Spleen (tissue), 11 donors: ENCODE data around the gene ABAT. TPM values are rescaled to one million over a fixed set of nuclear protein-coding genes. Genes with fewer than 3 reads are reported as not detected.

Source experiments
- DNase-seq: peaks from one replicate; pipeline ENCODE4 v3.0.0-alpha.2; 2020
- H3K27ac ChIP-seq, 8 donors: fragments of 200-600 bp; sonication (generic) in 7 of 8; 1 replicate in 4 of 8; 2 replicates in 4 of 8; pipeline versions ENCODE4 v1.5.0 to v1.8.0; 2016 to 2021; ENCODE audit warnings: inconsistent platforms in 4 of 8, mild to moderate bottlenecking in 4 of 8, moderate library complexity in 1 of 8
- H3K27me3 ChIP-seq, 7 donors: fragments of 200-600 bp; sonication (generic) in 6 of 7; replicated peaks in 1 of 7; 1 replicate in 4 of 7; 2 replicates in 3 of 7; pipeline versions ENCODE4 v1.5.0 to v1.8.0; 2016 to 2021; ENCODE audit warnings: inconsistent platforms in 3 of 7, mild to moderate bottlenecking in 1 of 7
- H3K36me3 ChIP-seq, 6 donors: fragments of 200-600 bp; sonication (generic) in 5 of 6; 1 replicate in 4 of 6; 2 replicates in 2 of 6; pipeline versions ENCODE4 v1.5.0 to v1.8.0; 2016 to 2021; ENCODE audit warnings: inconsistent platforms in 2 of 6
- H3K4me1 ChIP-seq, 6 donors: fragments of 200-600 bp; sonication (generic) in 5 of 6; 1 replicate in 3 of 6; 2 replicates in 3 of 6; pipeline versions ENCODE4 v1.5.0 to v1.8.0; 2016 to 2021; ENCODE audit warnings: inconsistent platforms in 3 of 6
- H3K4me3 ChIP-seq, 8 donors: fragments of 200-600 bp; sonication (generic) in 7 of 8; 1 replicate in 4 of 8; 2 replicates in 4 of 8; pipeline versions ENCODE4 v1.5.0 to v1.8.0; 2016 to 2021; ENCODE audit warnings: inconsistent platforms in 4 of 8, mild to moderate bottlenecking in 4 of 8, moderate library complexity in 2 of 8
- H3K9me3 ChIP-seq, 8 donors: fragments of 200-600 bp; sonication (generic) in 7 of 8; 1 replicate in 4 of 8; 2 replicates in 4 of 8; pipeline versions ENCODE4 v1.5.0 to v1.8.0; 2016 to 2021; ENCODE audit warnings: inconsistent platforms in 4 of 8
- CTCF ChIP-seq, 11 experiments: fragments of 200-600 bp in 7 of 11; fragments of 450-650 bp in 4 of 11; sonication (generic) in 4 of 11; IDR thresholded peaks in 8 of 11; conservative IDR thresholded peaks in 3 of 11; 1 replicate in 7 of 11; 2 replicates in 4 of 11; pipeline versions ENCODE4 v1.4.0 to v1.8.0; 2016 to 2021; ENCODE audit warnings: antibody characterized with exemption in 11 of 11, inconsistent platforms in 4 of 11, mild to moderate bottlenecking in 1 of 11
- POLR2A ChIP-seq, 3 donors: fragments of 450-650 bp; IDR thresholded peaks; one replicate each; pipeline ENCODE4 v1.5.1; 2017; ENCODE audit warnings: antibody characterized with exemption in 3 of 3, mild to moderate bottlenecking in 1 of 3
- POLR2AphosphoS5 ChIP-seq, 3 donors: sonication (generic); formaldehyde crosslinking; IDR thresholded peaks; one replicate each; pipeline ENCODE4 v1.5.1; 2017; ENCODE audit warnings: antibody characterized with exemption in 3 of 3
- WGBS, 5 donors: extraction: QIAGEN DNeasy Blood & Tissue Kit in 3 of 5; methylation state at CpG; one replicate each; pipeline versions ENCODE4 v1.1.5 to v1.1.7; 2013 to 2018; 5-methylcytosine and 5-hydroxymethylcytosine counted together
- intact Hi-C: fragments of 100-400 bp; cut with DNase I; formaldehyde crosslinking; loops from one replicate; pipeline ENCODE4 v1.15.0; 2023; ENCODE audit warnings: low total_unique reads
- polyA plus RNA-seq, 3 donors: library from polyadenylated mRNA; stranded (reverse); fragments of 200-250 nt; gene quantifications; one replicate each; pipeline ENCODE4 v1.2.1, GENCODE V29; 2013
- total RNA-seq, 7 donors: library from RNA; depleted of rRNA in 3 of 7; stranded (reverse); fragments of >200 nt in 3 of 7; fragmentation: NEBNext Ultra II Directional in 4 of 7; extraction: Animal tissue kit (Norgen Biotek cat#: 25700) in 4 of 7; gene quantifications; one replicate each; pipeline versions ENCODE4 v1.1.0 to v1.2.1, GENCODE V29; 2016 to 2021
- donor health status: healthy with polysubstance abuse.
- donor health status: DM: no; HTN: no; CAD: no; lungs with moderate emphysema.
- donor health status: DM: no; HTN: no; CAD: no.
- donor health status: Bipolar disorder and iron deficiency.
- donor health status: healthy.
- donor health status: DM: no; HTN: no; CAD: no.
- donor health status: DM: yes; HTN: yes; CAD: no.

ABAT gene
- total and polyA plus RNA-seq, 10 donors, result 3.9 to 13.5 (median 8.3) TPM

- Histone ChIP-seq H3K36me3 (peaks cover 16 to 100% (median 98%) of the 10 kb centered on the region in 6 donors), H3K27ac (no peak overlapping the region), H3K27me3 (no peaks in the 10 kb centered on the region), H3K4me3 (no peak overlapping the region), H3K9me3 (no peaks in the 10 kb centered on the region), H3K4me1 (no peaks in the 10 kb centered on the region)
- TF ChIP-seq POLR2A (IDR thresholded peaks at IDR 0.05), result no peak
- no peak for TF ChIP-seq POLR2AphosphoS5 (IDR thresholded peaks at IDR 0.05)
- no peak for TF ChIP-seq CTCF (IDR thresholded peaks at IDR 0.05 in 8 of 11, conservative IDR thresholded peaks at IDR 0.05 in 3 of 11)
- 92 to 95% (median 94%) methylated on average over 11 of the region's 11 CpGs for WGBS, 5 donors
- intact Hi-C loops, result no loop called here
- no peak for DNase-seq
Observed at GRCh38 chr16:8808613-8809353, 134.4 kb downstream of the ABAT start.

- H3K36me3 ChIP-seq, result peaks cover 19 to 100% (median 96%) of the 10 kb centered on the region in 6 donors
- peaks cover 0 to 9% (median 0%) of the 10 kb centered on the region in 6 donors for H3K4me1 ChIP-seq
- TF ChIP-seq POLR2A (IDR thresholded peaks at IDR 0.05), result no peak
- no peak for TF ChIP-seq POLR2AphosphoS5 (IDR thresholded peaks at IDR 0.05)
- no peak for TF ChIP-seq CTCF (IDR thresholded peaks at IDR 0.05 in 8 of 11, conservative IDR thresholded peaks at IDR 0.05 in 3 of 11)
- H3K9me3 ChIP-seq, result no peaks in the 10 kb centered on the region
- 68 to 87% (median 75%) methylated on average over 12 of the region's 12 CpGs for WGBS, 5 donors
- H3K27me3 ChIP-seq, result no peaks in the 10 kb centered on the region
- DNase-seq, result no peak
- no peak overlapping the region for H3K27ac ChIP-seq
- H3K4me3 ChIP-seq, result no peak overlapping the region
- intact Hi-C loops, result no loop called here
Observed at GRCh38 chr16:8812162-8812843, 137.9 kb downstream of the ABAT start.

- Histone ChIP-seq H3K4me3 (no peak overlapping the region), H3K9me3 (no peaks in the 10 kb centered on the region), H3K36me3 (peaks cover 8 to 100% (median 89%) of the 10 kb centered on the region in 6 donors), H3K4me1 (peaks cover 0 to 23% (median 5%) of the 10 kb centered on the region in 6 donors), H3K27me3 (no peaks in the 10 kb centered on the region), H3K27ac (no peak overlapping the region)
- WGBS, 5 donors, result 83 to 95% (median 90%) methylated on average over 14 of the region's 14 CpGs
- TF ChIP-seq POLR2AphosphoS5 (IDR thresholded peaks at IDR 0.05), result no peak
- TF ChIP-seq CTCF (IDR thresholded peaks at IDR 0.05 in 8 of 11, conservative IDR thresholded peaks at IDR 0.05 in 3 of 11), result no peak
- no peak for TF ChIP-seq POLR2A (IDR thresholded peaks at IDR 0.05)
- DNase-seq, result no peak
- intact Hi-C loops, result no loop called here
Observed at GRCh38 chr16:8814095-8814806, 139.8 kb downstream of the ABAT start.
